ENCODE data around the gene C5AR1.
A peak's percentile ranks its signal among the peaks of the same experiment; 100 is the strongest.
"Not testable (repeated sequence)": the region's sequence is repeated elsewhere in the genome, so short reads cannot be mapped to it uniquely, and the experiment has no call there.

C5AR1 gene

DNA sequence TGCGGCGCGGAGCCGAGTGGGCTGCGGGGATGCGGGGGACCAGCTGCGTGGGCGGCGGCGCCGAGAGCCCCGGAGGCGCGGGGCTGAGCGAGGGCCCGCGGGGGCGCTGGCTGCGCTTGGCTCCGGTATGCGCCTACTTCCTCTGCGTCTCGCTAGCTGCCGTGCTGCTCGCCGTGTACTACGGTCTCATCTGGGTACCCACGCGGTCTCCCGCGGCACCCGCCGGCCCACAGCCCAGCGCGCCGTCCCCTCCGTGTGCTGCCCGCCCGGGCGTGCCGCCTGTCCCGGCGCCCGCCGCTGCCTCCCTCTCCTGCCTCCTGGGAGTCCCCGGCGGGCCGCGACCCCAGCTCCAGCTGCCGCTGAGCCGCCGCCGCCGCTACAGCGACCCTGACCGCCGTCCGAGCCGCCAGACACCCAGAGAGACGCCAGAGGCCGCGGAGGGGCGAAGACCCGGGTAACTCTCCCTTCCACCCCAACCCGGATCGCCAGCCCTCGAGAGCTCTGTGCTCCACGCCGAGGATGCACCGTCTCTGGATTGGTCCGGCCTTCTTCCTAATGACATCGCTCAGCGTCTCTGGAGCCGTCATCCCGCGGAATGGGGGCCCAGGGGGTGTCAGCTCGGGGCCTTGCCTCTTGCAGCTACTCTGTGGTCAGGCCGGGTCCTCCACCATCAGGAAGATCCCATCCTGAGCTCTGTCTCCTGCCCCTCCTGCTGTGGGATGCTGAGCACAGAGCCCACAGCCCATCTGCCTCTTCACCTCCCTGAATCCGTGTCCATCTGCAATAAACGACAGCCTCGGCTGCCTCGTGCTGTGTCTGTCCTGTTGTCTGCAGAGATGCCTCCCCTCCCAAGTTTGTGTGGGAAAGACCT is 34.5 kb upstream of the C5AR1 start:
- no peaks in the 10 kb centered on the region for H3K27me3 Mint-ChIP-seq
- peaks cover 34% of the 10 kb centered on the region for H3K4me1 Mint-ChIP-seq
- peaks cover 33% of the 10 kb centered on the region for H3K36me3 Mint-ChIP-seq
- H3K27ac Mint-ChIP-seq, result peak overlapping the region; percentile 97
- H3K9me3 Mint-ChIP-seq, result no peaks in the 10 kb centered on the region
- peak; percentile 46 for ATAC-seq
- peak overlapping the region; percentile 75 for H3K4me3 Mint-ChIP-seq

DNA sequence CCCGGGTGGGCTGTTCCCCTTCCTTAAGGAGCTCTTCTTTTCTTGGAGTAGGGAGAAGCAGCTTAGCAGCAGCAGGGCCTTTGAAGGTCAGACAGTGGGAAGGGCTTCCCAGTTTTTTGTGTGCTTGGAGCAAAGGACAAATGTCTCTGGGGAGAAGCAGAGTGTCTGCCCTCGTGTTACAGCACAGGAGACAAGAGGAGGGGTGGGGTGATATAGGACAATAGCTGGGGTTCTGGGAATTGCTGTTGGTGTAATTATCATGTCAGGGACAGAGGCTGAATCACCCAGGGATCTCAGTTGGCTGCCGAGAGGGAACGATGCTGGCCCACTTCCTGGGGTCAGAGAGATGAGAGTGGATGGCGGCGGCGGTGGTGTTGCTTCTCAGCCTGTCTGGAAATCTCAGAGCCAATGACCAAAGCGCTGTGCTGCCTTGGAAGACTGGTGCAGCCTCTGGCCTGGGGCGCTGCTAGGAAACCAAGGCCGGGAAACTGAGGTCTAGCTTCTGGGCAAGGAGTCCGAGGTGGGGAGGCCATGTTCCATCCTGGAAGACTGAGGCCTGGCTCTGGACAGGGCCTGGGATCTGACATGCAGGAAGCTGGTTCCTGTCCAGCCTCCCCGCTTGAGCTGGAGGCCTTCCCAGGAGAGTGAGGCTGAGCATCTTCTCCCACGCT is 33.7 kb upstream of the C5AR1 start:
- H3K36me3 Mint-ChIP-seq, result peaks cover 25% of the 10 kb centered on the region
- H3K4me3 Mint-ChIP-seq, result peak overlapping the region; percentile 75
- peak overlapping the region; percentile 62 for H3K27ac Mint-ChIP-seq
- no peak for ATAC-seq
- H3K9me3 Mint-ChIP-seq, result no peaks in the 10 kb centered on the region
- H3K4me1 Mint-ChIP-seq, result peaks cover 34% of the 10 kb centered on the region
- H3K27me3 Mint-ChIP-seq, result no peaks in the 10 kb centered on the region

DNA sequence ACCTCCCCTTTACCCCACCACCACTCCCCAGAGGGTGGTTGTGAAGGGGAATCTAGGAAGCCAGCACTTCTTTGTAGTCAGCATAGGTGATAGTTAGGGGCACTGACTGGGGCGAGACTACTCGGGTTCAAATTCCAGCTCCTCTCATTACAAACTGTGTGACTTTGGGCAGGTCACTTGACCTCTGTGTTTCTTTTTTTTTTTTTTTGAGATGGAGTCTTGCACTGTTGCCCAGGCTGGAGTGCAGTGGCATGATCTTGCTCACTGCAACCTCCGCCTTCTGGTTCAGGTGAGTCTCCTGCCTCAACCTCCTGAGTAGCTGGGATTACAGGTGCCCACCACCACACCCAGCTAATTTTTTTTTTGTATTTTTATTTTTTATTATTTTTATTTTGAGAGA is 33.1 kb upstream of the C5AR1 start:
- not testable (repeated sequence) for ATAC-seq, H3K27me3 Mint-ChIP-seq, H3K9me3 Mint-ChIP-seq, H3K27ac Mint-ChIP-seq, H3K4me3 Mint-ChIP-seq
- peaks cover 34% of the 10 kb centered on the region for H3K4me1 Mint-ChIP-seq
- H3K36me3 Mint-ChIP-seq, result peaks cover 20% of the 10 kb centered on the region

DNA sequence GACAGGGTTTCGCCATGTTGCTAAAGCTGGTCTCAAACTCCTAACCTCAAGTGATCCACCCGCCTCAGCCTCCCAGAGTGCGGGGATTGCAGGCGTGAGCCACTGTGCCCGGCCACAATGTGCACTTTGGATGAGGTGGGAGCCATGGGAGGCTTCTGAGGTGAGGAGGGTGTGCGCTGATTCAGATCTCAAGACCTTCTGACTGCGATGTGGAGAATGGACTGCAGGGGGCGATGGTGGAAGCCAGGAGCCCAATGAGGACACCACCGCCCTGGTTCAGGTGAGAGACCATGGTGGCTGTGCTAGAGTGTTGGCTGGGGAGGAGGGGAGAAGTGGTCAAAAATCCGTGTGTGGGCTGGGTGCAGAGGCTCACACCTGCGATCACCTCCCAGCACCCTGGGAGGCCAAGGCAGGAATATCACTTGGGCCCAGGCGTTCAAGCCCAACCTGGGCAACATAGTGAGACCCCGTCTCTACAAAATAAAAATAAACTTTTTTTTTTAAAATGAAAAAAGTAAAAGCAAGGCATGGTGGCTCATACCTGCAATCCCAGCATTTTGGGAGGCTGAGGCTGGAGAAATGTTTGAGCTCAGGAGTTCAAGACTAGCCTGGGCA is 29.4 kb upstream of the C5AR1 start:
- H3K27me3 Mint-ChIP-seq, result no peaks in the 10 kb centered on the region
- no peak for ATAC-seq
- H3K9me3 Mint-ChIP-seq, result no peaks in the 10 kb centered on the region
- H3K36me3 Mint-ChIP-seq, result peaks cover 12% of the 10 kb centered on the region
- H3K27ac Mint-ChIP-seq, result no peak overlapping the region
- H3K4me1 Mint-ChIP-seq, result peaks cover 22% of the 10 kb centered on the region
- no peak overlapping the region for H3K4me3 Mint-ChIP-seq

DNA sequence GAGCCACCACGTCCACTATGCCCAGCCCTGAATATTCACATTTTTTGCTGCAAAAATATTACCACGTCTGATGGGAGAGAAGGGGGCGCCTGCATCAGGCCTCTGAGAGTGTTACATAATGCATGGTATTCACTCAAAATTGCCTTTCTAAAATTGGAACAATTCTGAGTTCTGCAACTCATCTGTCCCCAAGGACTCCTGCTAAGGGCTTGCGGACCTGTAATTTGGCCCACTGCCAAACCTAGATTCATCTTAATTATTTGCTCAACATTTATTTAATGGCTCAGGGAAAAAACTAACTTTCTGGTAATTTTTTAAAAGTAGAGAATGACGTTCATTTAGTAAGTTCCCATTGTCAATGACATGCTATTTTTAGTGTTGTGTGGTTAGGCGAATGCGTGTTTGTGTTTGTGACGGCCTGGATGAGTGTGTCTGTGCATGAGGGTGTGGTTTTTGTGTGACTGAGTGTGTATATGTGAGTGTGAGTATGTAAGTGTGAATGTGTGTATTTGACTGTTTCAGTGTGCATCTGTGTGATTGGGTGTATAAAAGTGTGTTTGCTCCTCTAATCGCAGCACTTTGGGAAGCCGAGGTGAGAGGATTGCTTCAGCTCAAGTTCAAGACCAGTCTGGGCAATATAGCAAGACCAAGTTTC is 26.1 kb upstream of the C5AR1 start:
- no peaks in the 10 kb centered on the region for H3K9me3 Mint-ChIP-seq
- no peak for ATAC-seq
- H3K27ac Mint-ChIP-seq, result no peak overlapping the region
- peaks cover 11% of the 10 kb centered on the region for H3K4me1 Mint-ChIP-seq
- H3K36me3 Mint-ChIP-seq, result peaks cover 6% of the 10 kb centered on the region
- H3K27me3 Mint-ChIP-seq, result no peaks in the 10 kb centered on the region
- no peak overlapping the region for H3K4me3 Mint-ChIP-seq

DNA sequence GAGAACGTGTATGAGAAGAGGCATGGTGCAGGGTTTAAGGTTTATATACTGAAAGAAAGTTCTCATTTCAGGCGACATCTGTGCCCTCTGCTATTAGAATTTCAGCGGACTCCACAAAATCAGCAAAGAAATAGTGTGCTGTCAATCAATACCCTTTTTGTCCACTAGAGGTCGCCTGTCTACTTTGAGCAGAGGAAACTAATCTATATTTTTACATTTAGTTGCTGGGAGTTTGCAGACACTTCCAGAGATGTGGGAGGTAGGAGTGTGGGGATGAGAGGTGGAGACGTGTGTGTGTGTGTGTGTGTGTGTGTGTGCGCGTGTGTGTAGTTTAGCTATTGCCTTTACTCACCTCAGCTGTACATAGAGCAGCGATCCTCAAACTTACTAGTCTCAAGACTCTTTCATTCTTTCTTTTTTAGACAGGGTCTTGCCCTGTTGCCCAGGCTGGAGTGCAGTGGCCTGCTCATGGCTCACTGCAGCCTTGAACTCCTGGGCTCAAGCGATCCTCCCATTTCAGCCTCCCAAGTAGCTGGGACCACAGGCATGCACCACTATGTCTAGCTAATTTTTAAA is 25.2 kb upstream of the C5AR1 start:
- no peak overlapping the region for H3K4me3 Mint-ChIP-seq
- H3K27ac Mint-ChIP-seq, result no peak overlapping the region
- peaks cover 20% of the 10 kb centered on the region for H3K4me1 Mint-ChIP-seq
- H3K27me3 Mint-ChIP-seq, result no peaks in the 10 kb centered on the region
- H3K36me3 Mint-ChIP-seq, result peaks cover 5% of the 10 kb centered on the region
- H3K9me3 Mint-ChIP-seq, result no peaks in the 10 kb centered on the region
- no peak for ATAC-seq

DNA sequence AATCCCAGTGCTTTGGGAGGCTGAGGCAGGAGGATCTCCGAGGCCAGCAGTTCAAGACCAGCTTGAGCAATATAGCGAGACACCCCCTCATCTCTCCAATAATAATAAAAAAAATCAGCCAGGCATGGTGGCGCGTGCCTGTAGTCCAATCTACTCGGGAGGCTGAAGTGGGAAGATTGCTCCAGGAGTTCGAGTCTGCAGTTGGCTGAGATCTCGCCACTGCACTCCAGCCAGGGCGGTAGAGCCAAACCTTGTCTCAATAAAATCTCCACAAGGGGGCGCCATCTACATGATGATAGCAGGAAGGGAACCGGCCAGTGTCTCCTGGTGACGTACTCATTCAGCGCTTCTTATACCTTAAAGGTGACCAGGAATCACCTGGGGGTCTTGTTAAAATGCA is 13.6 kb upstream of the C5AR1 start:
- no peak overlapping the region for H3K4me3 Mint-ChIP-seq
- peak; percentile 88 for ATAC-seq
- peaks cover 17% of the 10 kb centered on the region for H3K27me3 Mint-ChIP-seq
- peaks cover 6% of the 10 kb centered on the region for H3K36me3 Mint-ChIP-seq
- no peaks in the 10 kb centered on the region for H3K9me3 Mint-ChIP-seq
- peaks cover 27% of the 10 kb centered on the region for H3K4me1 Mint-ChIP-seq
- H3K27ac Mint-ChIP-seq, result no peak overlapping the region

DNA sequence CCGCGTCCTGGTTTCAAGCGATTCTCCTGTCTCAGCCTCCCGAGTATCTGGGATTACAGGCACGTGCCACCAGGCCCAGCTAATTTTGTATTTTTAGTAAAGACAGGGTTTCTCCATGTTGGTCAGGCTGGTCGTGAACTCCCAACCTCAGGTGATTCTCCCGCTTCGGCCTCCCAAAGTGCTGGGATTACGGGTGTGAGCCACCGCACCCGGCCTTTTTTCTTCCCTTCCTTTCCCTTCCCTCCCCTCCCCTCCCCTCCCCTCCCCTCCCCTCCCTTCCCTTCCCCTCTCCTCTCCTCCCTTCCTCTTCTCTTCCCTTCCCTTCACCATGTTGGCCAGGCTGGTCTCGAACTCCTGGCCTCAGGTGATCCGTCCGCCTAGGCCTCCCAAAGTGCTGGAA is 8.8 kb upstream of the C5AR1 start:
- H3K9me3 Mint-ChIP-seq, H3K4me3 Mint-ChIP-seq, ATAC-seq, H3K27ac Mint-ChIP-seq, H3K36me3 Mint-ChIP-seq: not testable (repeated sequence)
- peaks cover 52% of the 10 kb centered on the region for H3K4me1 Mint-ChIP-seq
- peaks cover 49% of the 10 kb centered on the region for H3K27me3 Mint-ChIP-seq

DNA sequence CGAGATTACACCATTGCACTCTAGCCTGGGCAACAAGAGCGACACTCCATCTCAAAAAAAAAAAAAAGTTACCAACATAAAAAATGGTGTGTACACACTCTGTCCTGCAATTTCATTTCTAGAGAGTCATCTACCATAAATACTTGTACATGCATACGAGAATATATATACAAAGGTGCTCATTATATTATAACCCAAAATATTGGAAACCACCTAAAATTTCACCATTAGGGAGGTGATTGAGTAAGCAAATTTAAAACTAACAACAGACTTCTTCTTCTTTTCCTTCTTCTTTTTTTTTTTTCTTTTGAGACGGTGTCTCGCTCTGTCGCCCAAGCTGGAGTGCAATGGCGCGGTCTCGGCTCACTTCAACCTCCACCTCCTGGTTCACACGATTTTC is 7.4 kb upstream of the C5AR1 start:
- Mint-ChIP-seq H3K36me3 (no peaks in the 10 kb centered on the region), H3K27me3 (peaks cover 63% of the 10 kb centered on the region), H3K4me3 (no peak overlapping the region), H3K27ac (no peak overlapping the region), H3K9me3 (no peaks in the 10 kb centered on the region), H3K4me1 (peaks cover 43% of the 10 kb centered on the region)
- no peak for ATAC-seq

DNA sequence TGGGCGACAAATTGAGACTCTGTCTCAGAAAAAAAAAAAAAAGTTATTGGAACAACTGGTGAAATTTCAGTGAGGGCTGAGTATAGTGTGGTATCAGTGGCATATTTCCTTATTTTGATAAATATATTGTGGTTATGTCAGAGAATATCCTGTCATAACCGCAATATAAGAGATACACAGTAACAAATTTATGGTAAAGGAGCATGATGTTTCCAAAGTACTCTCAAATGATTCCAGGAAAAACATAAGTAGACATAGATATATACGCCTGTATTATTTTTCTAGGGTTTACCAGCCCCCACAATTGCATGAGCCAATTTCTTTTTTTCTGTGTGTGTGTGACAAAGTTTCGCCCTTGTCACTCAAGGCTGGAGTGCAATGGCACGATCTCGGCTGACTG is 5.7 kb upstream of the C5AR1 start:
- Mint-ChIP-seq H3K36me3 (no peaks in the 10 kb centered on the region), H3K27me3 (peaks cover 75% of the 10 kb centered on the region), H3K9me3 (no peaks in the 10 kb centered on the region), H3K4me1 (peaks cover 43% of the 10 kb centered on the region), H3K4me3 (no peak overlapping the region), H3K27ac (no peak overlapping the region)
- ATAC-seq, result no peak

DNA sequence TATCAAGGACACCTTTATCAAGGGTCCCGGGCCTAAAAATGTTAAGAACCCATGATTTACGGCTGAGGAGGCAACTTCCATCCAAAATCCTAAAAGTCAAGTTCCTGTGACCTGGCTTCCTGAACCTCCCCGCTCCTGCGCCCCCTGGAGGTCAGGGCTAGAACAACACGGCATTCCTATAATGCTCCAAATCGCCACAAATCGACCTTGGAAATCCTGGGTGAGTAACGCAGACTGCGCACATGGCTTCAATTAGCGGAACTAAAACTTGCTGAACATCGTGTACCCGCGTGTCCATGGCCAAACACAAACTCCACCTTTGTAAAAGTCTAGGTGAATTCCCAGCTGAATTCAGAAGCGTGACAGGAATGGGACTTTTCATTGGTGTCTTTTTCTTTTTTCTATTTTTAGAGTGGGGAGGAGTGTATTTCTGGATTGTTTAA is 4.3 kb upstream of the C5AR1 start:
- peak; percentile 34 for ATAC-seq
- Mint-ChIP-seq H3K9me3 (no peaks in the 10 kb centered on the region), H3K27me3 (peaks cover 78% of the 10 kb centered on the region), H3K4me3 (peak overlapping the region; percentile 34), H3K4me1 (peaks cover 42% of the 10 kb centered on the region), H3K36me3 (no peaks in the 10 kb centered on the region), H3K27ac (peak overlapping the region; percentile 48)

DNA sequence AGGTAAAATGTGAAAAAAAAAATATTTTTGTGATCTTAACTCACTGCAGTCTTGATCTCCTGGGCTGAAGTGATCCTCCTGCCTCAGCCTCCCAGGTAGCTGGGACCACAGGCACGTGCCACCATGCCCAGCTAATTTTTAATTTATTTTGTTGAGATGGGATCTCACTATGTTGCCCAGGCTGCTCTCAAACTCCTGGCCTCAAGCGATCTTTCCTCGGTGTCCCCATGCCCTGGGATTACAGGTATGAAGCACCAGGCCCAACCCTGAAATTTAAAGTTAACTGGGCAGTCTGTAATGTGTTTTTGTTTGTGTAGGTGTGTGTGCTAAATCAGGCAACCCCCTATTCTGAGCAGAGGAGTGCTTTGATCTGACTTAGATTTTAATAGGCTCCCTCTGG is 3.4 kb upstream of the C5AR1 start:
- Mint-ChIP-seq H3K4me1 (peaks cover 32% of the 10 kb centered on the region), H3K27ac (no peak overlapping the region), H3K4me3 (no peak overlapping the region), H3K36me3 (no peaks in the 10 kb centered on the region), H3K27me3 (peaks cover 78% of the 10 kb centered on the region), H3K9me3 (no peaks in the 10 kb centered on the region)
- no peak for ATAC-seq

DNA sequence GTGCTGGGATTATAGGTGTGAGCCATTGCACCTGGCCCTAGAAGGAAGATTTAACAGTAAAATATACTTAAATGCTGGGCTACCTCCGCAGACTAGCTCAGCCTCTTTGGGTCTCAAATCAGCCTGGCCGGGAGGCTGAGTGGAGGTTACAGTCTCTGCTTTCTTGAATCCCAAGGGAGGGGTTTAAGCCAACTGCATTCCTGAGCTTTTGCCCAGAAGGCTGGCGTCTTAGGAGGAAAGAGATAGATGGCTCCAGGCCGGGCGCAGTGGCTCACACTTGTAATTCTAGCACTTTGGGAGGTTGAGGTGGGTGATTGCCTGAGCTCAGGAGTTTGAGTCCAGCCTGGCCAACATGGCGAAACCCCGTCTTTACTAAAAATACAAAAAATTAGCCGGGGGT is 623 bp upstream of the C5AR1 start:
- peaks cover 15% of the 10 kb centered on the region for H3K4me1 Mint-ChIP-seq
- ATAC-seq, result no peak
- no peak overlapping the region for H3K27ac Mint-ChIP-seq
- H3K4me3 Mint-ChIP-seq, result no peak overlapping the region
- H3K9me3 Mint-ChIP-seq, result no peaks in the 10 kb centered on the region
- peaks cover 74% of the 10 kb centered on the region for H3K27me3 Mint-ChIP-seq
- no peaks in the 10 kb centered on the region for H3K36me3 Mint-ChIP-seq

DNA sequence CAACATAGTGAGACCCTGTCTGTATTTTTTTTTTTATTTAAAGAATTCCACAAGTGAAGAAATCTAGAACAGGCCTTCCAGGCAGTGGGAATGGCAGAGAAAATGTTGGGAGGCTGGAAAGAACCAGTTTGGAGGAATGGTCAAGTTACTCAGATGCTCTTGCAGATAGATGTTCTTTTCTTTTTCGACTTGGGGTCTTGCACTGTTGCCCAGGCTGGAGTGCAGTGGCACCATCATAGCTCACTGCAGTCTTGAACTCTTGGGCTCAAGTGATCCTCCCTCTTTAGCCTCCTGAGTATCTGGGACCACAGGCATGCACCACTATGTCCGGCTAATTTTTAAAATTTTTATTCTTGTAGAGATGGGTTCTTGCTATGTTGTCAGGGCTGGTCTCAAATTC is 662 bp downstream of the C5AR1 start:
- Mint-ChIP-seq H3K27ac (no peak overlapping the region), H3K9me3 (no peaks in the 10 kb centered on the region), H3K4me3 (no peak overlapping the region), H3K36me3 (no peaks in the 10 kb centered on the region), H3K27me3 (peaks cover 75% of the 10 kb centered on the region), H3K4me1 (peaks cover 12% of the 10 kb centered on the region)
- ATAC-seq, result no peak

DNA sequence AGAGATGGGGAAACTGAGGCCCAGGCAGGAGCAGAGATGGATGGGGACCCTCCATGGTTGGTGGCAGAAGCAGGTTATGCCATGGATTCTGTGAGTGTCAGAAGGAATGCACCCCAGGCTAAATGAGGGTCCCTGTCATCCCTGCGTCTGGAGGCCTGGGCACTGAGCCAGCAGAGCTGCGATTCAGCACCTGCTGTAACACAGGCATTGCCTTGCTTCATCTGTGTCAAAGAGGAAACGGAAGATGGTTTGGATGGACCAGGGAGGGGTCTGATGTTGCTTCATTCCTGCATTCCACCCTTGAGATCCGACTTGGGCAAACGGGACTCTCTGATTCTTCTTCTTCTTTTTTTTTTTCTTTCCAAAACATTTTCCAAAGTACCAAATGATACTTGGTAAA is 1.2 kb downstream of the C5AR1 start:
- Mint-ChIP-seq H3K27me3 (peaks cover 75% of the 10 kb centered on the region), H3K4me1 (peaks cover 13% of the 10 kb centered on the region), H3K9me3 (no peaks in the 10 kb centered on the region), H3K27ac (no peak overlapping the region), H3K4me3 (no peak overlapping the region), H3K36me3 (no peaks in the 10 kb centered on the region)
- no peak for ATAC-seq

Data from stimulated activated memory B cell treated with anti-CD40 and anti-IgM and Interleukin-4, amounts not matched to agents 10 μg/mL and 1 μg/mL and 100 μg/mL, for 72 hours (primary cell).